GM12875 (cell line): Measurements from ENCODE around the gene PSMD13.
"Not testable (repeated sequence)": the region's sequence is repeated elsewhere in the genome, so short reads cannot be mapped to it uniquely, and the experiment has no call there.

ENCODE experiments used
- H3K4me3 ChIP-seq: one replicate; pipeline ENCODE4 v1.5.1; 2011; ENCODE audit warnings: low read depth, low read length, control low read depth
- TF ChIP-seq, protein P1 (sequence below): IDR thresholded peaks from 2 replicates; pipeline ENCODE4 v1.5.1; 2011; ENCODE audit warnings: low read depth, mild to moderate bottlenecking, control low read depth, inconsistent platforms, low read length, moderate library complexity, borderline replicate concordance; ENCODE audit not compliant: insufficient read depth

PSMD13 gene

DNA sequence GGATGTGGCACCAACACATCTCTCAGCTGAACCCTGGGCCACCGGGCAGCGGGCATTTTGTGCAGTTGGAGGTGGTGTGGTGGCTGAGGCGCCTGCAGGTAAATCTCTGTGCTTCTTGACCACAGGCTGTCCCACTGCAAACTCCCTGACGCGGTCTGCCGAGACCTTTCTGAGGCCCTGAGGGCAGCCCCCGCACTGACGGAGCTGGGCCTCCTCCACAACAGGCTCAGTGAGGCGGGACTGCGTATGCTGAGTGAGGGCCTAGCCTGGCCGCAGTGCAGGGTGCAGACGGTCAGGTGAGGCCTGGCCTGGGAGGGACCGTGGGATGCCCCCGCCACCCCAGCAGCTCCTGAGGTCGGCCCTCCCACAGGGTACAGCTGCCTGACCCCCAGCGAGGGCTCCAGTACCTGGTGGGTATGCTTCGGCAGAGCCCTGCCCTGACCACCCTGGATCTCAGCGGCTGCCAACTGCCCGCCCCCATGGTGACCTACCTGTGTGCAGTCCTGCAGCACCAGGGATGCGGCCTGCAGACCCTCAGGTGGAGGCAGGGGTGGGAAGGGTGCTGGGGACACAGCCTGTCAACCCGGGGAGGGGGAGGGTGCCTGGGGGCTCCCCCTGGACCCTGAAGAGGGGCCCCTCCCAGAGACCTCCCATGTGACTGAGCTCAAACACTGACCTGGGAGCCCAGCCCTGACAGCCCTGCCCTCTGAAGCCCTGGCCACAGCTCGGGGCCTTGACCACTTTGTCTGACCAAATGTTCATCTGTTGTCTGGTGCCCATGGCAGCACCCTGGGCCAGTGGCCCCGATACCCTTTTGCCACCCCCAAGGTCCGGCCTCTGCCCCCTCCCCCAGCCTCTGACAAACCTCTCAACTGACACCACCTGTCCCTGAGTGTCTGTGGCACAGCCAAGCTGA is 47.6 kb downstream of the PSMD13 start:
- TF ChIP-seq, protein P1, sequence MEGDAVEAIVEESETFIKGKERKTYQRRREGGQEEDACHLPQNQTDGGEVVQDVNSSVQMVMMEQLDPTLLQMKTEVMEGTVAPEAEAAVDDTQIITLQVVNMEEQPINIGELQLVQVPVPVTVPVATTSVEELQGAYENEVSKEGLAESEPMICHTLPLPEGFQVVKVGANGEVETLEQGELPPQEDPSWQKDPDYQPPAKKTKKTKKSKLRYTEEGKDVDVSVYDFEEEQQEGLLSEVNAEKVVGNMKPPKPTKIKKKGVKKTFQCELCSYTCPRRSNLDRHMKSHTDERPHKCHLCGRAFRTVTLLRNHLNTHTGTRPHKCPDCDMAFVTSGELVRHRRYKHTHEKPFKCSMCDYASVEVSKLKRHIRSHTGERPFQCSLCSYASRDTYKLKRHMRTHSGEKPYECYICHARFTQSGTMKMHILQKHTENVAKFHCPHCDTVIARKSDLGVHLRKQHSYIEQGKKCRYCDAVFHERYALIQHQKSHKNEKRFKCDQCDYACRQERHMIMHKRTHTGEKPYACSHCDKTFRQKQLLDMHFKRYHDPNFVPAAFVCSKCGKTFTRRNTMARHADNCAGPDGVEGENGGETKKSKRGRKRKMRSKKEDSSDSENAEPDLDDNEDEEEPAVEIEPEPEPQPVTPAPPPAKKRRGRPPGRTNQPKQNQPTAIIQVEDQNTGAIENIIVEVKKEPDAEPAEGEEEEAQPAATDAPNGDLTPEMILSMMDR, result no peak
- H3K4me3 ChIP-seq, result no peak overlapping the region

DNA sequence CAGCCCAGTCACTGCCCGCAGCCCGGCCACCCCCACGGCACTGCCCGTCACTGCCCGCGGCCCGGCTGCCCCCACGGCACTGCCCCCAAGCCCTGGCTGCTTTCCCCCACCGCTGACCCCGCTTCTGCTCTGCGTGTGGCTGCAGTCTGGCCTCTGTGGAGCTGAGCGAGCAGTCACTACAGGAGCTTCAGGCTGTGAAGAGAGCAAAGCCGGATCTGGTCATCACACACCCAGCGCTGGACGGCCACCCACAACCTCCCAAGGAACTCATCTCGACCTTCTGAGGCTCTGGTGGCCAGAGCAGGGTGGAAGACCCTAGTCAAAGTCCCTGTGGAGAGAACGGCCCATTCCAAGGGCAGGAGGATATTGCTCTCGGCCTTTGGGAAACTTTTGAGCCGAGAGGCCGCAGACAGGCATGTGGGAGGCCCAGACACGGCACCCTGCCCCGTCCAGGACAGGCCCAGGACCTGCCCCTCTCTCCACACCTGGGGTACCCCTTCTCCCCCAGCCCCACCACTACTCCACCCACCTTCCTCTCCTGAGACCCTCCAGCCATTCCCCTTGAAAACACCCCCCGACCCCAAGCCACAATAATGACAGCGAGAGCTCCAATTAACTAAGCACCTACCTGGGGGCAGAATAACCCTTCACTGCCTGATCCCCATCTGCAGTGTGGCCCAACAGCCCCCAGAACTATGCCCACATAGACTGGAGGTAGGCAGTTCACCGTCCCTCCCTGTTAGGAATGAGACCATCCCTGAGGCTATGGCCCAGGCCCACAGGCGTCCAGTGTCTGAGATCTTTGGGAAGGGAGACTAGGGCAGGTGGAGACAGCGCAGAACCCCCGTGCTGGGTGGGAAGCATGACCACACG is 48.5 kb downstream of the PSMD13 start:
- TF ChIP-seq, protein P1, result no peak
- H3K4me3 ChIP-seq, result no peak overlapping the region

DNA sequence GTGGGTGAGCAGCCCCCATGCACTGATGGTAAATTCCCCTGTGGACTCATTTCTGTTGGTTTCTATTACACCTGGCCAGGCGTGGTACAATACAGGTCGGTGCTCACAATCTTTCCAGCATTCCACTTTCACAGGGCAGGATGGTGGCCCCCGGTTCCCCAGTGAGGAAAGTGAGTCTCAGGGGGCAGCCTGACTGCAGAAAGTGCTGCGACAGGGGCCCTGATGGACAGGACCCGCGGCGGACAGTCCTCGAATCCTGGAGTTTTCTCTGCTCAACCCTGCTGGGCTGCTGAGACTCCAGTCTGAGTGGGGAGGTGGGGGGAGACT is 49.1 kb downstream of the PSMD13 start:
- TF ChIP-seq, protein P1, result no peak
- no peak overlapping the region for H3K4me3 ChIP-seq

DNA sequence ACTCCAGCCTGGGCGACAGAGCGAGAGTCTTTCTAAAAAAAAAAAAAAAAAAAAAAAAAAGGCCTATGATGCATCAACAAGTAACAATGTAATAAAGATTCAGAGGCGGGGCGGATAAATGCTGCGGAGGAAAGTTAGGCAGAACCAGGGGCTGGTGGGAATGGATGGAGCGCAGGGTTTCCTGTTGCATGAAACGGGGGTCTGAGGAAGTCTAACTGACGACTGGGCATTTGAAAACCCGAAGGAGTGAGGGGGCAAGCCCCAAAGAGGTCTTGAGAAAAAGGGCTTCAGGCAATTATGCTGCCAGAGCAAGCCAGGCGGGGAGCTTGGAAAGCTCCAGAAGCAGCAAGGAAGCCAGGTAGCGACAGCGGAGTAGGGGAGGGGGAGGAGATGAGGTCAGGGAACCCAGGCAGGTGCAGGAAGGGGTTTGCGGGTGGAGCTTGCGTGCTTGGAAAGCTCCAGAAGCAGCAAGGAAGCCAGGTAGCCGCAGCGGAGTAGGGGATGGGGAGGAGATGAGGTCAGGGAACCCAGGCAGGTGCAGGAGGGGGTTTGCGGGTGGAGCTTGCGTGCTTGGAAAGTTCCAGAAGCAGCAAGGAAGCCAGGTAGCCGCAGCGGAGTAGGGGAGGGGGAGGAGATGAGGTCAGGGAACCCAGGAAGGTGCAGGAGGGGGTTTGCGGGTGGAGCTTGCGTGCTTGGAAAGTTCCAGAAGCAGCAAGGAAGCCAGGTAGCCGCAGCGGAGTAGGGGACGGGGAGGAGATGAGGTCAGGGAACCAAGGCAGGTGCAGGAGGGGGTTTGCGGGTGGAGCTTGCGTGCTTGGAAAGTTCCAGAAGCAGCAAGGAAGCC is 50.4 kb downstream of the PSMD13 start:
- H3K4me3 ChIP-seq, result not testable (repeated sequence)

DNA sequence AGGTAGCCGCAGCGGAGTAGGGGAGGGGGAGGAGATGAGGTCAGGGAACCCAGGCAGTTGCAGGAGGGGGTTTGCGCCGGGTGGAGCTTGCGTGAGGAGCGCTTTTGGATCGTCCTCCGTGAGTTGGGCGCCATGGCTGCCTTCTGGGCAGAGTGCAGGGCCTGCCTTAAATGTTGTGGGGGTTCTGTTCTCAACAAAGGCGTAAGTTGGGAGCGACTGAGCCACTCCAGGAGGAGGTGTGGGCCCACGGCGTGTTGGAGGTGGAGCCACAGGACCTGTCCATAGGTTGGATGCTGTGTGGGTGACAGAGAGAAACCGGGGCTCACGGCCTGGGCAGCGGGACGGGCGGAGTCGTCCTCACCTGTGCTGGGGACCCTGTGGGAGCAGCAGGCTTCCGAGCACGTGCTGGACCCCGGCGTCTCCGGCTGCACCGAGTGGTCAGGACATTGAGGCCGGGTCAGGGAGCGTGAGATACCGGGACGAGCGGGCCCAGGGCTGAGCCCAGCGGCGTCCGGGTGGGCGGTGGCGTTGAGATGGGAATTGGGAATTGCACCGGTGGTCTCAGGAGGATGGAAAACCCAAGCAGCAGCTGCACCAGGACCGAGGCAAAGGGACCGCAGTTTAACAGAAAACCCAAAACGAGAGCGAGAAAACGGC is 51.2 kb downstream of the PSMD13 start:
- TF ChIP-seq, protein P1, result no peak
- peak overlapping the region; percentile 56 for H3K4me3 ChIP-seq

DNA sequence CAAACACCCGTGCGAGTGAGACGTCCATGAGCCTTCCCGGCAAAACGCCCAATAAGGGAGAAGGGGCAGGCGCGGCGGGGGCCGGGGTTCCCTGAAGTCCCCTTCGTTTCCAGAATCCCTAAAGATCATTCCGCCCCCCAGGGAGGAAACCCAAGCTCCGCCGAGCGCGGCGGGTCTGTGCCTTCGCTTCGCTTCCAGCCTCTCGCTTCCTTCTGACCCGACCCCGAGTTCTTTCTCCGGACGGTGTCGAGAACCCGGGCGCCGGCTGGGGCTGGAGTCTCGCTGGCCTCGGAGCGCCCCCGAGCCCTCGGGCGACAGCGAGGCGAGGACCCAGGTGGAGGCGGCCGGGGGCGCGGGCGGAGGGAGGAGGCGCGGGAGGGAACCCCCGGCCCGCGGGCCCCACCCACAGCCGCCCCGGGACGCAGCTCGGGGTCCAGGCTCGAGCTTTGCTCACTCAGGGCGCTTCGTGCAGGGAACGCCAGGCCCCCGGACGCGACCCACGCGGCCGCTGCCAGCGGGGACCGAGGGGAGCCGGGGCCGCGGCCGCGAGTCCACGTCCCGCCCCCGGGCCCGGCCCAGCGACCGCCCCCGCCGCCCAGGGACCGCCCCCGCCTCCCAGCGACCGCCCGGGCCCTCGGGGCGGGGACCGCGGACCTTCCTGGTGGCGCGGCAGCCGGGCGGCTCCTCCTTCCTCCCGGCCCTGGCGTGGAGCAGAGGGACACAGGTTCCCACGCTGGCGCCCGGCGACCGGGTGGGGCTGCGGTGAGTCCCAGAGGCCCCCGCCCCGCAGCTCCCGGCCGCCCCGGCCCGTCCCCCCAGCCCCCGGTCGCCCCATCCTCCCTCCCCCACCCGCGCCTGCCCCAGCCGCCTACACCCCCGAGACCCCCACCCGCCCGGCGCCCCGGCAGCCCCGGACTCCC is 52.0 kb downstream of the PSMD13 start, which contains the start of gene PGGHG:
PGGHG (plus strand) TSS at position 649 of the 920 bp plus-strand sequence. CDS start 691 bp downstream, outside the sequence.
- TF ChIP-seq, protein P1, result no peak
- H3K4me3 ChIP-seq, result peak within 1 kb of the TSS; percentile 56
